Hepatocyte (in vitro differentiated cells): Measurements from ENCODE around the gene IL22.

Experiments
- EZH2 ChIP-seq: fragments of 200-600 bp; sonication (generic); IDR thresholded peaks from 2 replicates; pipeline ENCODE4 v1.6.1; 2016; ENCODE audit warnings: antibody characterized with exemption, mild to moderate bottlenecking, borderline replicate concordance
- EZH2phosphoT487 ChIP-seq: fragments of 200-600 bp; sonication (generic); IDR thresholded peaks from one replicate; pipeline ENCODE4 v1.6.1; 2018; ENCODE audit warnings: antibody characterized with exemption, mild to moderate bottlenecking, low read depth, moderate library complexity; ENCODE audit not compliant: unreplicated experiment, severe bottlenecking
- TF ChIP-seq, protein P1 (sequence below): fragments of 200-600 bp; sonication (generic); IDR thresholded peaks from 2 replicates; pipeline ENCODE4 v1.5.1; 2016; ENCODE audit warnings: antibody characterized with exemption, mild to moderate bottlenecking; ENCODE audit not compliant: poor library complexity

DNA sequence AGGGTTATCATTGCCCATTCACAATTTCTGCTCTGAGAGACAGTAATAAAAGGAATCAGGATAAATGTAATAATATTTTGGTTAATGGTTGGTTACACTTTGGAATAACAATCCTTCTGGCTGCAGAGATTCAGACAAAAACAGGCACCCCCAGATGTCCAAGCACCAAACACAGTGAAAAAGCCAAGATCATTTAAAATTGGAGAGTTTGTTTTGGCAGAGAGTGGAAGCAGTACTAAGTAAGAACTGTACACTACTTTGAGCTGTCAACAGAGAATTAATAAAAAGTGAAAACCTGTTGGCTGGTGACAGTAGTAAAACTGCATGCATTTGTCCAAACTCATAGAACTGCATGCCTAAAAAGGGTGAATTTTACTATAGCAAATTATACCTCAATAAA, 15.6 kb upstream of the IL22 start:
- TF ChIP-seq EZH2 (no peak), EZH2phosphoT487 (no peak)
- TF ChIP-seq, protein P1, sequence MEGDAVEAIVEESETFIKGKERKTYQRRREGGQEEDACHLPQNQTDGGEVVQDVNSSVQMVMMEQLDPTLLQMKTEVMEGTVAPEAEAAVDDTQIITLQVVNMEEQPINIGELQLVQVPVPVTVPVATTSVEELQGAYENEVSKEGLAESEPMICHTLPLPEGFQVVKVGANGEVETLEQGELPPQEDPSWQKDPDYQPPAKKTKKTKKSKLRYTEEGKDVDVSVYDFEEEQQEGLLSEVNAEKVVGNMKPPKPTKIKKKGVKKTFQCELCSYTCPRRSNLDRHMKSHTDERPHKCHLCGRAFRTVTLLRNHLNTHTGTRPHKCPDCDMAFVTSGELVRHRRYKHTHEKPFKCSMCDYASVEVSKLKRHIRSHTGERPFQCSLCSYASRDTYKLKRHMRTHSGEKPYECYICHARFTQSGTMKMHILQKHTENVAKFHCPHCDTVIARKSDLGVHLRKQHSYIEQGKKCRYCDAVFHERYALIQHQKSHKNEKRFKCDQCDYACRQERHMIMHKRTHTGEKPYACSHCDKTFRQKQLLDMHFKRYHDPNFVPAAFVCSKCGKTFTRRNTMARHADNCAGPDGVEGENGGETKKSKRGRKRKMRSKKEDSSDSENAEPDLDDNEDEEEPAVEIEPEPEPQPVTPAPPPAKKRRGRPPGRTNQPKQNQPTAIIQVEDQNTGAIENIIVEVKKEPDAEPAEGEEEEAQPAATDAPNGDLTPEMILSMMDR, result no peak
